ENCODE data around the gene MYLK. TPM values are rescaled to one million over a fixed set of nuclear protein-coding genes. Genes with fewer than 3 reads are reported as not detected.

Gene MYLK
- total RNA-seq, 1 donor from 2014 or later = 0.08 TPM

- Mint-ChIP-seq H3K4me3 (no peak overlapping the region), H3K36me3 (ENCODE audit: low read depth) (no peaks in the 10 kb centered on the region), H3K9me3 (peaks cover 9% of the 10 kb centered on the region), H3K4me1 (ENCODE audit: low read depth) (peaks cover 6% of the 10 kb centered on the region), H3K27ac (no peak overlapping the region), H3K27me3 (ENCODE audit: insufficient read depth) (peaks cover 2% of the 10 kb centered on the region)
- intact Hi-C loops (cut with micrococcal nuclease) = no loop called here
- DNase-seq (ENCODE audit: low spot score) = no peak
Measured at GRCh38 chr3:123840961-123841360, 43.2 kb downstream of the MYLK start.

GRCh38 chr3:123837858-123838257, 46.3 kb downstream of the MYLK start:
- Mint-ChIP-seq H3K27ac (no peak overlapping the region), H3K27me3 (ENCODE audit: insufficient read depth) (peaks cover 5% of the 10 kb centered on the region), H3K36me3 (ENCODE audit: low read depth) (no peaks in the 10 kb centered on the region), H3K4me1 (ENCODE audit: low read depth) (peaks cover 6% of the 10 kb centered on the region), H3K9me3 (peaks cover 9% of the 10 kb centered on the region), H3K4me3 (no peak overlapping the region)
- intact Hi-C loops (cut with micrococcal nuclease) = no loop called here
- no peak for DNase-seq (ENCODE audit: low spot score)

- Mint-ChIP-seq H3K27ac (no peak overlapping the region), H3K4me1 (ENCODE audit: low read depth) (no peaks in the 10 kb centered on the region), H3K4me3 (no peak overlapping the region), H3K9me3 (peaks cover under 1% of the 10 kb centered on the region), H3K27me3 (ENCODE audit: insufficient read depth) (peaks cover 5% of the 10 kb centered on the region), H3K36me3 (ENCODE audit: low read depth) (no peaks in the 10 kb centered on the region)
- intact Hi-C loops (cut with micrococcal nuclease) = no loop called here
- no peak for DNase-seq (ENCODE audit: low spot score)
Measured at GRCh38 chr3:123834631-123835030, 49.5 kb downstream of the MYLK start.

- Mint-ChIP-seq H3K4me1 (ENCODE audit: low read depth) (no peaks in the 10 kb centered on the region), H3K27ac (no peak overlapping the region)
- DNase-seq (ENCODE audit: low spot score) = no peak
Measured at GRCh38 chr3:123833398-123833785, 50.7 kb downstream of the MYLK start.

GRCh38 chr3:123832692-123833397, 51.3 kb downstream of the MYLK start:
- H3K27me3 Mint-ChIP-seq (ENCODE audit: insufficient read depth) = peaks cover 5% of the 10 kb centered on the region
- intact Hi-C loops (cut with micrococcal nuclease) = no loop called here
- no peak for DNase-seq (ENCODE audit: low spot score)
- no peaks in the 10 kb centered on the region for H3K4me1 Mint-ChIP-seq (ENCODE audit: low read depth)
- no peaks in the 10 kb centered on the region for H3K36me3 Mint-ChIP-seq (ENCODE audit: low read depth)
- no peak overlapping the region for H3K4me3 Mint-ChIP-seq
- H3K9me3 Mint-ChIP-seq = peaks cover 6% of the 10 kb centered on the region
- no peak overlapping the region for H3K27ac Mint-ChIP-seq

More at GRCh38 chr3:123833398-123833785, 50.7 kb downstream of the MYLK start:
- Mint-ChIP-seq H3K9me3 (peaks cover under 1% of the 10 kb centered on the region), H3K4me3 (no peak overlapping the region), H3K36me3 (ENCODE audit: low read depth) (no peaks in the 10 kb centered on the region), H3K27me3 (ENCODE audit: insufficient read depth) (peaks cover 5% of the 10 kb centered on the region)
- intact Hi-C loops (cut with micrococcal nuclease) = no loop called here

GRCh38 chr3:123831420-123831819, 52.7 kb downstream of the MYLK start:
- H3K4me3 Mint-ChIP-seq = no peak overlapping the region
- no peak overlapping the region for H3K27ac Mint-ChIP-seq
- no peaks in the 10 kb centered on the region for H3K4me1 Mint-ChIP-seq (ENCODE audit: low read depth)
- peaks cover 18% of the 10 kb centered on the region for H3K9me3 Mint-ChIP-seq
- no peaks in the 10 kb centered on the region for H3K36me3 Mint-ChIP-seq (ENCODE audit: low read depth)
- no peak for DNase-seq (ENCODE audit: low spot score)
- H3K27me3 Mint-ChIP-seq (ENCODE audit: insufficient read depth) = peaks cover 5% of the 10 kb centered on the region
- intact Hi-C loops (cut with micrococcal nuclease) = no loop called here

GRCh38 chr3:123821920-123822319, 62.2 kb downstream of the MYLK start:
- Mint-ChIP-seq H3K4me3 (no peak overlapping the region), H3K4me1 (ENCODE audit: low read depth) (no peaks in the 10 kb centered on the region), H3K9me3 (peaks cover 9% of the 10 kb centered on the region), H3K36me3 (ENCODE audit: low read depth) (no peaks in the 10 kb centered on the region), H3K27me3 (ENCODE audit: insufficient read depth) (peaks cover 3% of the 10 kb centered on the region), H3K27ac (no peak overlapping the region)
- DNase-seq (ENCODE audit: low spot score) = no peak
- intact Hi-C loops (cut with micrococcal nuclease) = no loop called here

- Mint-ChIP-seq H3K4me1 (ENCODE audit: low read depth) (no peaks in the 10 kb centered on the region), H3K9me3 (no peaks in the 10 kb centered on the region), H3K27me3 (ENCODE audit: insufficient read depth) (peaks cover 1% of the 10 kb centered on the region), H3K36me3 (ENCODE audit: low read depth) (no peaks in the 10 kb centered on the region), H3K27ac (no peak overlapping the region), H3K4me3 (no peak overlapping the region)
- DNase-seq (ENCODE audit: low spot score) = no peak
- intact Hi-C loops (cut with micrococcal nuclease) = no loop called here
Measured at GRCh38 chr3:123819949-123820348, 64.2 kb downstream of the MYLK start.

- no peaks in the 10 kb centered on the region for H3K9me3 Mint-ChIP-seq
- intact Hi-C loops (cut with micrococcal nuclease) = no loop called here
- H3K4me1 Mint-ChIP-seq (ENCODE audit: low read depth) = no peaks in the 10 kb centered on the region
- no peak overlapping the region for H3K27ac Mint-ChIP-seq
- no peak overlapping the region for H3K4me3 Mint-ChIP-seq
- H3K27me3 Mint-ChIP-seq (ENCODE audit: insufficient read depth) = peaks cover 1% of the 10 kb centered on the region
- DNase-seq (ENCODE audit: low spot score) = no peak
- H3K36me3 Mint-ChIP-seq (ENCODE audit: low read depth) = no peaks in the 10 kb centered on the region
Measured at GRCh38 chr3:123818921-123819429, 65.2 kb downstream of the MYLK start.

- intact Hi-C loops (cut with micrococcal nuclease) = no loop called here
- Mint-ChIP-seq H3K9me3 (no peaks in the 10 kb centered on the region), H3K4me1 (ENCODE audit: low read depth) (no peaks in the 10 kb centered on the region), H3K27me3 (ENCODE audit: insufficient read depth) (peaks cover 1% of the 10 kb centered on the region), H3K4me3 (no peak overlapping the region), H3K27ac (no peak overlapping the region), H3K36me3 (ENCODE audit: low read depth) (no peaks in the 10 kb centered on the region)
- no peak for DNase-seq (ENCODE audit: low spot score)
Measured at GRCh38 chr3:123818324-123818920, 65.7 kb downstream of the MYLK start.

GRCh38 chr3:123817413-123817812, 66.7 kb downstream of the MYLK start:
- intact Hi-C loops (cut with micrococcal nuclease) = no loop called here
- Mint-ChIP-seq H3K4me3 (no peak overlapping the region), H3K36me3 (ENCODE audit: low read depth) (no peaks in the 10 kb centered on the region), H3K9me3 (no peaks in the 10 kb centered on the region), H3K4me1 (ENCODE audit: low read depth) (no peaks in the 10 kb centered on the region), H3K27me3 (ENCODE audit: insufficient read depth) (peaks cover 1% of the 10 kb centered on the region), H3K27ac (no peak overlapping the region)
- DNase-seq (ENCODE audit: low spot score) = no peak

- H3K27me3 Mint-ChIP-seq (ENCODE audit: insufficient read depth) = peaks cover 1% of the 10 kb centered on the region
Measured at GRCh38 chr3:123816673-123817207, 67.4 kb downstream of the MYLK start.

GRCh38 chr3:123815981-123816380, 68.2 kb downstream of the MYLK start:
- intact Hi-C loops (cut with micrococcal nuclease) = no loop called here
- Mint-ChIP-seq H3K4me1 (ENCODE audit: low read depth) (no peaks in the 10 kb centered on the region), H3K4me3 (no peak overlapping the region), H3K9me3 (no peaks in the 10 kb centered on the region), H3K27ac (no peak overlapping the region), H3K36me3 (ENCODE audit: low read depth) (no peaks in the 10 kb centered on the region), H3K27me3 (ENCODE audit: insufficient read depth) (peaks cover 1% of the 10 kb centered on the region)
- no peak for DNase-seq (ENCODE audit: low spot score)

More at GRCh38 chr3:123816673-123817207, 67.4 kb downstream of the MYLK start:
- H3K4me3 Mint-ChIP-seq = no peak overlapping the region
- intact Hi-C loops (cut with micrococcal nuclease) = no loop called here
- no peaks in the 10 kb centered on the region for H3K36me3 Mint-ChIP-seq (ENCODE audit: low read depth)
- no peaks in the 10 kb centered on the region for H3K4me1 Mint-ChIP-seq (ENCODE audit: low read depth)
- H3K9me3 Mint-ChIP-seq = no peaks in the 10 kb centered on the region
- no peak overlapping the region for H3K27ac Mint-ChIP-seq
- DNase-seq (ENCODE audit: low spot score) = no peak

Data from activated T-helper 1 cell treated with anti-CD3 and anti-CD28 coated beads, Interleukin-12 subunit alpha, Interleukin-12 subunit beta, Interleukin-2, Interleukin-4 antibody, amounts not matched to agents 30 ng/mL and 10 ng/mL and 1 ng/mL, durations not matched to agents 14 hours and 24 hours and 36 hours (primary cell).